ENCODE data around the gene LRRN2. TPM values are rescaled to one million over a fixed set of nuclear protein-coding genes. Genes with fewer than 3 reads are reported as not detected.

LRRN2 gene
- polyA plus RNA-seq, 2 of the 4 experiments (the other 2 are of a cell fraction) = 3.6 to 6.6 TPM

DNA sequence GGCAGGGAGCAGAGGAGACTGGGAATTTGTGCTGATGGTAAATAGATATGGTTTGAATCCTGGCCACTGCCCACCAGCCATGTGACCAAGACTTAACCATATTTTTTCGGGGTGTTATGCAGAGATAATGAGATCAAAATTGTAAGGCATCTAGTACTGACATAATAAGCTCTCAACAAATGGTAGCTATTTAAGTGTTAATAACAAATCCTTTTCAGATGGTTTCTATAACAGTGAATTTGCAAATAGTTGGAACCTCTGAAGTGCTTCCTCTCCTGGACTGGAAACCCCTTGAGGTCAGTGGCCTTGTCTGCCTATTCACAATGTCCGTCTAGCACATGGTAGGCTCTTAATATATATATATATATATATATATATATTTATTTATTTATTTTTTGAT lies 104.7 kb downstream of the LRRN2 start:
- WGBS (ENCODE audit: missing lambda C conversion rate) = 56% methylated on average over 2 of the region's 2 CpGs
- ChIA-PET CTCF (interaction anchor here (1.3 to 26.0 kb wide), 5 partner anchors 15 to 224 kb away, joined by 4 to 591 read pairs (median 11); no protein-coding TSS in a partner anchor), POLR2A (no interaction called here)

DNA sequence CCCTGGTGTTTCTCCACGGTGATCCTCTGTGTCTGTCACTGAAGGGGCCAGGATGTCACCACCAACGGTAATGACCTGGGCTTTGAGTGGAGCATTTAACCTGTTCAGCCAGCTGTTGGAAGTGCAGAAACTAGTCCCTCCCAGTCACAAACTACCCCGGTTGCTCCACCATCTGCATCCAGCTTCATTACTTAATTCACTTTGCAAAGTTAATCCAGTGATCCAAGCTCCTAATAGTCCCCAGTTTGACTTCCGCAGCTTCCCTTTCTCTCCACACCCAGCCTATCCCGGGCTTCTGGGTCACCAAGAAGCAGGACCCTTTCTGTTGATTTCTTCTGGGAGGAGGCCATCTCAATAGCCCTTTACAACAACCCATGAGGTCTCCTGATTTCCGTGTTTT lies 105.9 kb downstream of the LRRN2 start:
- CTCF ChIA-PET = interaction anchor here (0.7 to 26.0 kb wide), 6 partner anchors 8 to 225 kb away, joined by 3 to 591 read pairs (median 10); no protein-coding TSS in a partner anchor
- WGBS (ENCODE audit: missing lambda C conversion rate) = 72% methylated on average over 6 of the region's 6 CpGs
- DNase-seq (ENCODE audit: low read depth in 1 of 2, low spot score in 1 of 2) (no peak), FAIRE-seq (no peak), ATAC-seq (no peak)
- no peak overlapping the region for H3K4me2 ChIP-seq
- H3K27ac ChIP-seq = no peak overlapping the region
- TF ChIP-seq RAD21 (conservative IDR thresholded peaks at IDR 0.05 in 1 of 2, IDR thresholded peaks at IDR 0.05 in 1 of 2) (no peak), HDAC2 (IDR thresholded peaks at IDR 0.05) (no peak), RARB (CRISPR knock-in tag; IDR thresholded peaks at IDR 0.05) (no peak), RNF2 (IDR thresholded peaks at IDR 0.05; ENCODE audit: borderline replicate concordance, low read depth) (no peak), NFE2L2 (conservative IDR thresholded peaks at IDR 0.05; ENCODE audit: low read length) (no peak), EHF (CRISPR knock-in tag; IDR thresholded peaks at IDR 0.05) (no peak), KDM1A (IDR thresholded peaks at IDR 0.05; ENCODE audit: low read depth) (no peak), POLR2AphosphoS2 (conservative IDR thresholded peaks at IDR 0.05; ENCODE audit: low read length) (no peak), NR3C1 (IDR thresholded peaks at IDR 0.05) (no peak), JUNB (IDR thresholded peaks at IDR 0.05) (no peak), KDM5A (IDR thresholded peaks at IDR 0.05) (no peak)
- TF ChIP-seq, protein P1, sequence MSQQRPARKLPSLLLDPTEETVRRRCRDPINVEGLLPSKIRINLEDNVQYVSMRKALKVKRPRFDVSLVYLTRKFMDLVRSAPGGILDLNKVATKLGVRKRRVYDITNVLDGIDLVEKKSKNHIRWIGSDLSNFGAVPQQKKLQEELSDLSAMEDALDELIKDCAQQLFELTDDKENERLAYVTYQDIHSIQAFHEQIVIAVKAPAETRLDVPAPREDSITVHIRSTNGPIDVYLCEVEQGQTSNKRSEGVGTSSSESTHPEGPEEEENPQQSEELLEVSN (IDR thresholded peaks at IDR 0.05; ENCODE audit: borderline replicate concordance, low read depth) = no peak
- TF ChIP-seq, protein P2, sequence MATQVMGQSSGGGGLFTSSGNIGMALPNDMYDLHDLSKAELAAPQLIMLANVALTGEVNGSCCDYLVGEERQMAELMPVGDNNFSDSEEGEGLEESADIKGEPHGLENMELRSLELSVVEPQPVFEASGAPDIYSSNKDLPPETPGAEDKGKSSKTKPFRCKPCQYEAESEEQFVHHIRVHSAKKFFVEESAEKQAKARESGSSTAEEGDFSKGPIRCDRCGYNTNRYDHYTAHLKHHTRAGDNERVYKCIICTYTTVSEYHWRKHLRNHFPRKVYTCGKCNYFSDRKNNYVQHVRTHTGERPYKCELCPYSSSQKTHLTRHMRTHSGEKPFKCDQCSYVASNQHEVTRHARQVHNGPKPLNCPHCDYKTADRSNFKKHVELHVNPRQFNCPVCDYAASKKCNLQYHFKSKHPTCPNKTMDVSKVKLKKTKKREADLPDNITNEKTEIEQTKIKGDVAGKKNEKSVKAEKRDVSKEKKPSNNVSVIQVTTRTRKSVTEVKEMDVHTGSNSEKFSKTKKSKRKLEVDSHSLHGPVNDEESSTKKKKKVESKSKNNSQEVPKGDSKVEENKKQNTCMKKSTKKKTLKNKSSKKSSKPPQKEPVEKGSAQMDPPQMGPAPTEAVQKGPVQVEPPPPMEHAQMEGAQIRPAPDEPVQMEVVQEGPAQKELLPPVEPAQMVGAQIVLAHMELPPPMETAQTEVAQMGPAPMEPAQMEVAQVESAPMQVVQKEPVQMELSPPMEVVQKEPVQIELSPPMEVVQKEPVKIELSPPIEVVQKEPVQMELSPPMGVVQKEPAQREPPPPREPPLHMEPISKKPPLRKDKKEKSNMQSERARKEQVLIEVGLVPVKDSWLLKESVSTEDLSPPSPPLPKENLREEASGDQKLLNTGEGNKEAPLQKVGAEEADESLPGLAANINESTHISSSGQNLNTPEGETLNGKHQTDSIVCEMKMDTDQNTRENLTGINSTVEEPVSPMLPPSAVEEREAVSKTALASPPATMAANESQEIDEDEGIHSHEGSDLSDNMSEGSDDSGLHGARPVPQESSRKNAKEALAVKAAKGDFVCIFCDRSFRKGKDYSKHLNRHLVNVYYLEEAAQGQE (IDR thresholded peaks at IDR 0.05) = no peak
- TF ChIP-seq, protein P3, sequence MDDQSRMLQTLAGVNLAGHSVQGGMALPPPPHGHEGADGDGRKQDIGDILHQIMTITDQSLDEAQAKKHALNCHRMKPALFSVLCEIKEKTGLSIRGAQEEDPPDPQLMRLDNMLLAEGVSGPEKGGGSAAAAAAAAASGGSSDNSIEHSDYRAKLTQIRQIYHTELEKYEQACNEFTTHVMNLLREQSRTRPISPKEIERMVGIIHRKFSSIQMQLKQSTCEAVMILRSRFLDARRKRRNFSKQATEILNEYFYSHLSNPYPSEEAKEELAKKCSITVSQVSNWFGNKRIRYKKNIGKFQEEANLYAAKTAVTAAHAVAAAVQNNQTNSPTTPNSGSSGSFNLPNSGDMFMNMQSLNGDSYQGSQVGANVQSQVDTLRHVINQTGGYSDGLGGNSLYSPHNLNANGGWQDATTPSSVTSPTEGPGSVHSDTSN (IDR thresholded peaks at IDR 0.05) = no peak
- TF ChIP-seq, protein P4, sequence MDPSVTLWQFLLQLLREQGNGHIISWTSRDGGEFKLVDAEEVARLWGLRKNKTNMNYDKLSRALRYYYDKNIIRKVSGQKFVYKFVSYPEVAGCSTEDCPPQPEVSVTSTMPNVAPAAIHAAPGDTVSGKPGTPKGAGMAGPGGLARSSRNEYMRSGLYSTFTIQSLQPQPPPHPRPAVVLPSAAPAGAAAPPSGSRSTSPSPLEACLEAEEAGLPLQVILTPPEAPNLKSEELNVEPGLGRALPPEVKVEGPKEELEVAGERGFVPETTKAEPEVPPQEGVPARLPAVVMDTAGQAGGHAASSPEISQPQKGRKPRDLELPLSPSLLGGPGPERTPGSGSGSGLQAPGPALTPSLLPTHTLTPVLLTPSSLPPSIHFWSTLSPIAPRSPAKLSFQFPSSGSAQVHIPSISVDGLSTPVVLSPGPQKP (IDR thresholded peaks at IDR 0.05; ENCODE audit: low read depth, low read length) = no peak
- H3K4me3 ChIP-seq = no peak overlapping the region
- H3K4me1 ChIP-seq = no peaks in the 10 kb centered on the region
- H3K9me3 ChIP-seq = no peaks in the 10 kb centered on the region
- POLR2A ChIA-PET = no interaction called here

More for the DNA sequence above, 104.7 kb downstream of the LRRN2 start:
- no peak for DNase-seq (ENCODE audit: low read depth in 1 of 2, low spot score in 1 of 2)
- TF ChIP-seq FOSB (CRISPR knock-in tag; IDR thresholded peaks at IDR 0.05) (no peak), EHF (CRISPR knock-in tag; IDR thresholded peaks at IDR 0.05) (no peak), HDAC2 (IDR thresholded peaks at IDR 0.05) (no peak), GATA3 (IDR thresholded peaks at IDR 0.05; ENCODE audit: borderline replicate concordance) (no peak), RNF2 (IDR thresholded peaks at IDR 0.05; ENCODE audit: borderline replicate concordance, low read depth) (no peak), HOXB13 (CRISPR knock-in tag; IDR thresholded peaks at IDR 0.05; ENCODE audit: low read depth) (no peak), KDM1A (IDR thresholded peaks at IDR 0.05; ENCODE audit: low read depth) (no peak), ZSCAN20 (CRISPR knock-in tag; IDR thresholded peaks at IDR 0.05) (no peak)
- TF ChIP-seq, protein P4 (IDR thresholded peaks at IDR 0.05; ENCODE audit: low read depth, low read length) = no peak
- TF ChIP-seq, protein P1 (IDR thresholded peaks at IDR 0.05; ENCODE audit: borderline replicate concordance, low read depth) = no peak
- TF ChIP-seq, protein P5, sequence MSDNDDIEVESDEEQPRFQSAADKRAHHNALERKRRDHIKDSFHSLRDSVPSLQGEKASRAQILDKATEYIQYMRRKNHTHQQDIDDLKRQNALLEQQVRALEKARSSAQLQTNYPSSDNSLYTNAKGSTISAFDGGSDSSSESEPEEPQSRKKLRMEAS (IDR thresholded peaks at IDR 0.05) = no peak
- Histone ChIP-seq H3K9me3 (no peaks in the 10 kb centered on the region), H3K4me1 (no peaks in the 10 kb centered on the region), H3K27ac (no peak overlapping the region), H3K4me3 (no peak overlapping the region), H3K4me2 (no peak overlapping the region)
- FAIRE-seq = no peak
- no peak for ATAC-seq

Data from A549 (cell line).